GM19099 (cell line): Measurements from ENCODE around the gene SLC16A12.

Experiments used
- POLR2A ChIP-seq: IDR thresholded peaks from 3 replicates; pipeline ENCODE4 v1.6.1; 2011; ENCODE audit warnings: low read depth; ENCODE audit not compliant: insufficient read length; ENCODE audit errors: extremely low read depth

Gene SLC16A12

DNA sequence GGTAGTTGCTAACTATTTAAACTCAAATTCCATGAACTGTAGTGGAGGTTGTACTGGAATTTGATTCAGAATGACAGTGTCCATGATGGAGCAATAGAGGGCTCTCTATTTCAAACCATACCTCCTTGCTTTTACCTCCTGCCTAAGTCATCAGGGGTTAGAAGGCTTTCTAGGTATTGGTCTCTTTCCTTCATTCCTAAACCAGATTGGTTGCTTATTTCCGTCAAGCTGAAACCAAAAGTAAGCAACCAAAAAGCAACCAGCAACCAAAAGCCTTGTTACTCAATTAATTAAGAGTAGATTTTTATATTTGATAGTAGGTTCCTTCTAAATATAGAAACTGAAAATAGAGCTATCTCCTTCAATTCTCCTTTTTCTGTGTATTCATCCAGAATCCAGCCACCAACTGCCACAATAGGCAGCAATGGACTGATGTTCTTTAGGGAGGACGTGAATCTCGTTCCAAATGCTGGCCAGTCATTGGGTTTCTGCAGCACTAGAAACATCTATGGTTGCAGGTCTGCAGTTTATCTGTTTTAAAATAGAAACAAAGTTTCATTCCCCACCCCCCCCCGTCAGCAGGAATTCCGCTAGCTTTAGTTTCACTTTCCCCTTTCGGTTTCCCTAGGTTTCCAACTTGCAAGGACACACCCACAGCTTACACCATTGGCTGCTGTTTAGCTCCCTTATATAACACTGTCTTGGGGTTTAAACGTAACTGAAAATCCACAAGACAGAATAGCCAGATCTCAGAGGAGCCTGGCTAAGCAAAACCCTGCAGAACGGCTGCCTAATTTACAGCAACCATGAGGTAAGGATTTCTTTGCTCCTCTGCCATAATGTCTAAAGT lies 143.3 kb downstream of the SLC16A12 start, which contains the start of gene IFIT1:
IFIT1 (plus strand) TSS at position 717 of the 850 bp plus-strand sequence; CDS start at position 807, 90 bp downstream.
- peak; percentile 94 for TF ChIP-seq POLR2A

DNA sequence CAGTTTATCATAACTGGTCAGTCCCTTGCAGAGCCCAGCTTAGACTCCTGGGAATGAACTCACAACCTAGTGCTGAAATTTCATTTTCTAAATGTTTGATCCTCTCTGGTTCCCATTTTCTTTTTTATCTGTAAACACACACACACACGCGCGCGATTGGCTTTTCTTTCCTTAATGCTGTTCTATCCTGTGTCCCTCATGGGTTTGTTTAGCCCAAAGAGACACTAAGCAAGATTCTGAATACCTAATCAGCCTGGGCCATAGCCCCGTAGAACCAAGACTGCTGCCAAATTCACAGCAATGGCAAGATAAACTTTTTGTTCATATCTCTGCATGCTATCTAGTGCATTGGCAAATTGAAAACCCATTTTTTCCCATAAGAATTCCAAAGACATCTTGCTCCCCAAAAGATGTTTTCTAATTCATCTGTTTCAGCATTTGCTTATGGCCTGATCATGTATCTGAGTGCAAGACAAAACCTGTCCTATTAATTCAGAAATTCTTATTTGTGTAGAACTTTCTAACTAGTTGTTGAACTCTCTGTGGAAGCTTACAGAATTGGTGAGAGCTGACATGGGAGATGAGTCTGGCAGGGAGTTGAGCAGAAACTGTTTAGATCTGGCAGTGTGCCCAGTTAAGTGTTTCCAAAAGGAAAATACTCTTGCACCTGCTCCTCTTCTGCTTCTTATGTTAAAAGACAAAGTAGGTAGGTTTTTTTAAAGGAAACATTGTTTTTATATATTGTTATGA lies 144.7 kb downstream of the SLC16A12 start:
- TF ChIP-seq POLR2A = no peak

DNA sequence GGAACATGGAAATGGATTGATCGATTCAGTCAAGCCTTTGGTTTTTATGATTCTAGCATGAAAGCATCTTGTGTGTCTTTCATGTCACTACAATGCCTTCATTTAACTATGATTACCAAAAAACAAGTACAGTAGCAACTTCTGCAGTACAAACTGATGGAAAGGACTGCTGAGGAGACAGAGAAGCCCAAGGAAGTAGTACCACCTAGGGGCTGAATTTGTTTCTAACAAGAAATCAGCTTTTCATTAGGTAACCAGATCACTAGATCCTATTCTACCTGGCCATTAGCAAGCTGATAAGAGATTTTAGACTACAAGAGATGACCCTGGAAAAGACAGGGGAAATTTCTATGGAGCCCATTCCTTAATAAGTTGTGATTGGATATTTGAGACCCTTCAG lies 146.1 kb downstream of the SLC16A12 start:
- no peak for TF ChIP-seq POLR2A

DNA sequence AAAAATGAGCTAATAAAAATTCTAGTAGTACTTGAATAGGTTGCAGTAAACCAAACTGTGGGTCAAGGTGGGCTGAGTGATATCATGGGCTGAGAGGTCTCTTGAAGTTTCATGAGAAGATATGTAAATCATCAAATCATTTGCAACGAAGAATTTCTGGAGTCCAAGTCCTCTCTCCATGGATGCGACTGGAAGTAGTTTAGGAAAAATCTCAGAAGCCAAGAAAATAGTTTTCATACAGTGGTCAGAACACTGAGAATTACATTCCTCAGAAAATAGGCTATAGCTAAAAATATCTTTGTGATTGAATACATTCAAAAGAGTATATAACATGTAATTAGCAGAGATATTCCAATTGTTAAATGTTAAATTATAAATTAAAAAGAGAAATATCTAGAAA lies 146.6 kb downstream of the SLC16A12 start:
- no peak for TF ChIP-seq POLR2A

DNA sequence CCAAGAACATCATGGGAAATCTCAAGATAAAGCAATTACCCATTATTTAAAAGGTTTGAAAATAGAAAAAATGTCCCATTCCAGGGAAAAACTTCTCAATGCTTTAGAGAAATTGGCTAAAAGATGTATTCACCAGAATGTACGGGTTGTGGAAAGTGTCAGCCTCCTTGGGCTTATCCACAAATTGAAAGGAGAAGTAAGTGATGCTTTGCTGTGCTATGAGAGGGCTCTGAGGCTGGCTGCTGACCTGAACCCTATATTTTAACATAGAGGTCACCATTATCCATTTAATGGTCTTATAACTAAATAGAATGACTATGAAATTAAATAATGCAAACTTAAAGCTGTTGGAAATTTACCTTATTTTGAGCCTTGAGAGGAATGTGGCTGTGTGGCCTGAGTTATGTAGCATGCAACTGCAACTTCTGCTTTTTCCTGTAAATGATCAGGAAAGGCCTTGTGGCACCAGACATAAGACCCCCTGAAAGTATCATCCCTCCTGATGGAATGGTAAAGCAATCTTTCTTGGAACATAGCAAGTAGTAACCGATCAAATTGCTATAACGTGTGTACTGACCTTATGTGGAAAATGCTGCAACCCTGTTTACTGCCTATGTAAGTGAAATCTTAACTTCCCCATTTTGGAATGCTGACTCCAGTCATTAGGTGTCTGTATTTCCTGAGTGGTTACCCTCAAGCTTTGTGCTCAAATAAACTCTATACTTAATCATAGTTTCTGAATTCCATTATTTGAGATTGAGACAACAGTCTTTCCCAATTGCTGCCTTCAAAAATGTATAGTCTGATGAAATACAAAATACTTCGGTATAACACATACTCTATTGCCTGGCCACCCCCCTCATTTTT lies 150.7 kb downstream of the SLC16A12 start:
- TF ChIP-seq POLR2A = no peak

DNA sequence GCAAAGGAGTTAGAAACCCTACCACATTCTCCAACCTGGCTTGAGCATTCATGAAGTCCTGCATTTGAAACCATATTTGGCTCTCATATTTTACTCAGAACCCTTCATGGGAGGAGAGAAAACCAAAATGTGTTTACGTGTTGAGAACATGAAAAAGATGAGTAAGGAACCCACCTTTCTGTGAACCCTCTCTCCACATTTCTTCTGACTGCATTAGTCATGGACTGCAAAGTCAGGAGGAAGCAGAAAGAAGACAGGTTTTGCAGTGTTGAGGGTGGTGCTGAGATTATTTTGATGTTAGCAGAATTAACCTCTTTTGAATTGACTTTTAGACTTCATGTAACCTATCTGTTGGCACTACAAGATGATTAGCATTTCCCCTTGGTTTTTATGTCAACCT lies 152.6 kb downstream of the SLC16A12 start:
- no peak for TF ChIP-seq POLR2A
